ENCODE measurements around the gene MANEA. TPM values are rescaled to one million over a fixed set of nuclear protein-coding genes. Genes with fewer than 3 reads are reported as not detected.
A peak's percentile ranks its signal among the peaks of the same experiment; 100 is the strongest.

MANEA gene
- polyA plus RNA-seq, 1 of the 3 experiments (the other 2 are of a cell fraction): 2.8 TPM

- Histone ChIP-seq H3K4me1 (ENCODE audit: control insufficient read depth in 1 of 2, insufficient read depth in 2 of 2, low read depth in 1 of 2, low read length in 1 of 2) (no peaks in the 10 kb centered on the region; a peak in 2 of 4 replicates), H4K20me1 (ENCODE audit: insufficient read depth) (no peaks in the 10 kb centered on the region), H3K9me3 (no peaks in the 10 kb centered on the region), H3K36me3 (replicated peaks in 1 of 2; ENCODE audit: control insufficient read depth in 1 of 2, insufficient read depth in 2 of 2, low read length in 1 of 2) (peaks cover 0 to 4% of the 10 kb centered on the region in 2 experiments), H3K79me2 (ENCODE audit: insufficient read depth) (peaks cover 7% of the 10 kb centered on the region; the same call in 1 of the 2 replicates), H2AFZ (ENCODE audit: low read depth) (no peak overlapping the region), H3K4me3 (ENCODE audit: low read depth in 2 of 2, low read length in 1 of 2) (no peak overlapping the region), H3K9ac (no peak overlapping the region), H3K27me3 (ENCODE audit: insufficient read depth) (no peaks in the 10 kb centered on the region), H3K4me2 (no peak overlapping the region), H3K27ac (ENCODE audit: low read depth in 2 of 2, low read length in 1 of 2) (no peak overlapping the region), H3F3A (replicated peaks; ENCODE audit: insufficient read depth) (no peaks in the 10 kb centered on the region), H3K9me2 (no peaks in the 10 kb centered on the region)
- TF ChIP-seq RAD21 (IDR thresholded peaks at IDR 0.05; ENCODE audit: low read length) (no peak), NRF1 (IDR thresholded peaks at IDR 0.05; ENCODE audit: low read depth, low read length) (no peak), RCOR1 (IDR thresholded peaks at IDR 0.05; ENCODE audit: low read length) (no peak), FOXJ3 (CRISPR knock-in tag; IDR thresholded peaks at IDR 0.05) (no peak), GABPA (IDR thresholded peaks at IDR 0.05; ENCODE audit: low read depth) (no peak), RFX5 (IDR thresholded peaks at IDR 0.05; ENCODE audit: low read length) (no peak), CTCF (IDR thresholded peaks at IDR 0.05) (no peak), POLR2AphosphoS5 (IDR thresholded peaks at IDR 0.05; ENCODE audit: low read depth, low read length) (no peak), MXI1 (IDR thresholded peaks at IDR 0.05; ENCODE audit: low read depth, low read length) (no peak), EZH2phosphoT487 (IDR thresholded peaks at IDR 0.05; ENCODE audit: borderline replicate concordance, low read depth) (no peak), MEF2A (IDR thresholded peaks at IDR 0.05; ENCODE audit: borderline replicate concordance, low read depth) (no peak), FOXM1 (IDR thresholded peaks at IDR 0.05; ENCODE audit: low read depth) (no peak), TCF12 (IDR thresholded peaks at IDR 0.05) (no peak)
- ChIA-PET CTCF (no interaction called here), POLR2A (no interaction called here)
- WGBS (ENCODE audit: low lambda C conversion rate): 78% methylated on average over 4 of the region's 4 CpGs
- DNase-seq: no peak
These were observed 12.7 kb downstream of the MANEA start for GRCh38 chr6:95589826-95590570.

- Histone ChIP-seq H3K4me3 (ENCODE audit: low read depth in 2 of 2, low read length in 1 of 2) (no peak overlapping the region), H3K27me3 (ENCODE audit: insufficient read depth) (no peaks in the 10 kb centered on the region), H4K20me1 (ENCODE audit: insufficient read depth) (no peaks in the 10 kb centered on the region), H3K9me2 (no peaks in the 10 kb centered on the region), H3K4me1 (ENCODE audit: control insufficient read depth in 1 of 2, insufficient read depth in 2 of 2, low read depth in 1 of 2, low read length in 1 of 2) (no peaks in the 10 kb centered on the region; a peak in 1 of 4 replicates), H3K9me3 (no peaks in the 10 kb centered on the region), H3K79me2 (ENCODE audit: insufficient read depth) (peaks cover 4% of the 10 kb centered on the region; the same call in 1 of the 2 replicates), H3K36me3 (replicated peaks in 1 of 2; ENCODE audit: control insufficient read depth in 1 of 2, insufficient read depth in 2 of 2, low read length in 1 of 2) (peaks cover 0 to 2% of the 10 kb centered on the region in 2 experiments), H2AFZ (ENCODE audit: low read depth) (no peak overlapping the region), H3K9ac (no peak overlapping the region), H3K4me2 (no peak overlapping the region), H3F3A (replicated peaks; ENCODE audit: insufficient read depth) (no peaks in the 10 kb centered on the region), H3K27ac (ENCODE audit: low read depth in 2 of 2, low read length in 1 of 2) (no peak overlapping the region)
- TF ChIP-seq PBX3 (IDR thresholded peaks at IDR 0.05) (0 out of 2 replicates have a peak, but pooled peaks have one; percentile 21), NFIC (IDR thresholded peaks at IDR 0.05; ENCODE audit: borderline replicate concordance) (no peak), RAD21 (IDR thresholded peaks at IDR 0.05; ENCODE audit: low read length) (no peak), SIN3A (IDR thresholded peaks at IDR 0.05; ENCODE audit: borderline replicate concordance, low read depth, low read length) (no peak), ZBTB33 (IDR thresholded peaks at IDR 0.05; ENCODE audit: borderline replicate concordance, low read depth) (no peak), IRF3 (IDR thresholded peaks at IDR 0.05; ENCODE audit: low read depth, low read length) (no peak), TCF12 (IDR thresholded peaks at IDR 0.05) (peak; percentile 4; the same call in 1 of the 2 replicates), USF2 (IDR thresholded peaks at IDR 0.05; ENCODE audit: borderline replicate concordance, low read depth, low read length) (no peak)
- DNase-seq: no peak
- POLR2A ChIA-PET: no interaction called here
- CTCF ChIA-PET: no interaction called here
- 60% methylated on average over 2 of the region's 2 CpGs for WGBS (ENCODE audit: low lambda C conversion rate)
These were observed 15.7 kb downstream of the MANEA start for GRCh38 chr6:95593025-95593424.

Measured in SK-N-SH (cell line).